Measurements from ENCODE around the gene CSF1R.
"Not testable (repeated sequence)": the region's sequence is repeated elsewhere in the genome, so short reads cannot be mapped to it uniquely, and the experiment has no call there.

Gene CSF1R

DNA sequence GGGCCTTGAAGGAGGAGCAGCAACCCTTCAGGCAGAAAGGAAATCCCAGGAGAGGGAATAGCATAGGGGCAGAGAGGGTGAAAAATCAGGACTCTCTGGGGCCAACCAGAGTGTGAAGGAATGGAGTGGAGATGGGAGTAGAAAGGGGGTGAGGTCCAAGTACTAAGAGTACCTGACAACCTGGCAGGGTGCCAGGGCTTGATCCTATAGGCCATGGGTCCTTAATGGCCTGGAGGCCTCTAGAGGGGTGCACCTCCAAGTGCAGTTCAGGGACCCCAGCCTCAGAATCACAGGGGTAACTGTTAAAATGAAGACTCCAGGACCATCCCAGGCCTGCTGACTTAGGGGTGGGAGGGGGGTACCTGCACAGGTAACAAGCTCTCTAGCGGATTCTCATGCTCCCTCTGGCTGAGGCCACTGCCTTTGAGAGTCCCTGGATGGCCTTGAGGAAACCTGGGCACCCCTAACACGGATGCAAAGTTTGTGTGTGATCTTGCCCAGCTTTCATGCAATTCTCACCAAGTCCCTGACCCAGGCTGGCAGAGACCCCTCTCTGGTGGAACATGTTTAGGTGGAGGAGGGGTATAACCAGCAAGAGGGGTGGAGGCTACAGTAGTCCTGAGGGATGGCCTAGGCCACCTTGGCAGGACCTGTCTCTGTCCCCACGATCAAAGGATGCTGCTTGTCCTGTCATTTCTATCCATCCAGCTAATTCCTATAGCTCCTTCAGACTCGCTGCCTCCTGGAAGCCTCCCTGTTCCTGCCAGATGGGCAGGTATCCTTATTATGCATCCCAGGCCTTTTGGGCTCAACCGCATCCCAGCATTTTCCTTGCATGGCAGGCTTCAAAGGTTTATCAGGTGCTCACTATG, 17.6 kb upstream of the CSF1R start:
- no peak for DNase-seq

DNA sequence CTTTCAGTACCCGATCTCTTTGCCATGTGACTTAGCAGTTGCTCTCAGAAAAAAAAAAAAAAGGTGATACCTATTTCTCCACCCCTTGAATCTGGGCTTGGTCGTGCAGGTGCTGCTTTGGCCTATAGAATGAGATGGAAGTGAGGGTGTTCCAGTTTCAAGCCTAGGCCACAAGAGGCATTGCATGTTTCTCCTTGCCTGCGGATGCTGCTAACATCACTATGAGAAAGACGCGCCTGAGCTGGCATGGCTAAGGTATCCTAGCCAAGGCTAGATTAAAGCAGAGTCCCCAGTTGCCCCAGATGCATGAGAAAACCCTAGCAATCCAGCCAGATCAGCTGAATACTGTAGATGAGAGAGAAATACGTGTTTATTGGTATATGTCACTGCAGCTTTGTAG, 14.7 kb upstream of the CSF1R start:
- no peak for DNase-seq

DNA sequence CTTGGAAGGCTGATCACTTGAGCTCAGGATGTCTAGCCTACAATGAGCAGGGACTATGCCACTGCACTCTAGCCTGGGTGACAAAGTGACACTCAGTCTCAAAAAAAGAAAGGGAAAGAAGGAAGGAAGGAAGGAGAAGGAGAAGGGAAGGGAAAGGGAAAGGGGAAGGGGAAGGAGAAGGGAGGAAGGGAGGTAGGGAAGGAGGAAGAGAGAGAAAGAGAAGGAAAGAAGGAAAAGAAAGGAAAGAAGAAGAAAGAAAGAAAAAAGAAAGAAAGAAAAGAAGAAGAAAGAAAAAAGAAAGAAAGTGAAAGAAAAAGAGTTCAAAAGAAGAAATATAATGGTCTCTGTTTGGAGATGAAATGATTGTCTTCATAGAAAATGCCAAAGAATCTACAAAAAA, 10.8 kb upstream of the CSF1R start:
- DNase-seq = no peak

DNA sequence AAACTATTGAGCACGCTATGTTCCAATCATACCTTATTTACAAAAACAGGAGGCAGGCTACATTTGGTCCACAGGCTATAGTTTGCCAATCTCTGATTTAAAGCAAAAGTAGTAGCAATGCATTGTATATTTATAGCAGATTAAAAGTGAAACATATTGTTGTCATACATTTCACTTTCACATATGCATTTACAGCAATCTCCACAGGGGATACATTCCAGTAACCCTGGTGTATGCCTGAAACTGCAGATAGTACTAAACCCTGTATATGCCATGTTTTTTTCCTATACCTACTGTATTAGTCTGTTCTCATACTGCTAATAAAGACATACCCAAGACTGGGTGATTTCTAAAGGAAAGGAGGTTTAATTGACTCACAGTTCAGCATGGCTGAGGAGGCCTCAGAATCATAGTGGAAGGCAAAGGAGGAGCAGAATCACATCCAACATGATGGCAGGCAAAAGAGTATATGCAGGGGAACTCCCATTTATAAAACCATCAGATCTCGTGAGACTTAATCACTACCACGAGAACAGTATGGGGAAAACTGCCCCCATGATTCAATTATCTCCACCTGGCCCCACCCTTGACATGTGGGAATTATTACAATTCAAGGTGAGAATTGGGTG, 5.9 kb upstream of the CSF1R start:
- no peak for DNase-seq

DNA sequence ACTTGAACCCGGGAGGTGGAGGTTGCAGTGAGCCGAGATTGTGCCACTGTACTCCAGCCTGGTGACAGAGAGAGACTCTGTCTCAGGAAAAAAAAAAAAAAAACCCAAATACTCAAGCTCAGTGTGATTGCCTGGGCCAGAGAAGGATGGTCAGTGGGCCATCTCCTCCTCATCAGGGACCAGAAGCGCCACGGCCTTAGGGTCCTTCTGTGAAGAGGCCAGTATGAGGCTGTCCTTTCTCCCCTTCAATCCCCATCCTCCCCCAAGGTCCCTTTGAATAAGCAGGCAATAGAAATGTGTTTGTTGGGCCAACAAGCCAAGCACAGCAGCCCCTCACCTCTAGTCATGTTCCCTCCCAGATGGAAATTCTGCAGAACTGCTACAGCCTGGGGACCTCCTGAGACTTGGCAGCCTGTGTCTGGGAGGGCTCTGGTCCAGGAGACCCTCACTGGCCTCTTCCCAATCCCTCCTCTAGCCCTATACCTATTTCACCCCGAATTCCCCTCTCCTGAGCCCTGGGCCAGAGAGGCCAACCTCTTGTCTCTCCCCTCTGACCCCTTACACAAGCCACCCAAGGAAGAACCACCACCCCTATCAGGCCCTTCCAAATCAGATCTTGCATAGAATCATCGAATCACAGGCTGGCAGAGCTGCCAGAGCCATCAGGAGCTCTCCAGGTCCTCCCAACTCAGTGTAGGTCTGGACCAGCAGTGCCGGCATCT, 1.0 kb downstream of the CSF1R start:
- DNase-seq = no peak

DNA sequence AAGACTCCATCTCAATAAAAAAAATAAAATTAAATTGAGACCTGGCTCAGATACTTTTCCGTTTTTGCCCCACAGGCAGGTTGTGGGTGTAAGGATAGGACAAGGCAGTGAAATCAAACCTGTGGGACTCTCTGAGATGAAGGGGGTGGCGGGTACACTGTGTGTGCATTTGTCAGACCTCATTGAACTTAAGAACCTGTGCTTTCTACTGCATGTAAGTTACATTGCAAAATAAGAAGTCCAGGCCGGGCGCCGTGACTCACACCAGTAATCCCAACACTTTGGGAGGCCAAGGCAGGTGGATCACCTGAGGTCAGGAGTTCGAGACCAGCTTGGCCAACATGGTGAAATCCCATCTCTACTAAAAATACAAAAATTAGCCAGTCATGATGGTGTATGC, 1.6 kb downstream of the CSF1R start:
- DNase-seq = not testable (repeated sequence)

DNA sequence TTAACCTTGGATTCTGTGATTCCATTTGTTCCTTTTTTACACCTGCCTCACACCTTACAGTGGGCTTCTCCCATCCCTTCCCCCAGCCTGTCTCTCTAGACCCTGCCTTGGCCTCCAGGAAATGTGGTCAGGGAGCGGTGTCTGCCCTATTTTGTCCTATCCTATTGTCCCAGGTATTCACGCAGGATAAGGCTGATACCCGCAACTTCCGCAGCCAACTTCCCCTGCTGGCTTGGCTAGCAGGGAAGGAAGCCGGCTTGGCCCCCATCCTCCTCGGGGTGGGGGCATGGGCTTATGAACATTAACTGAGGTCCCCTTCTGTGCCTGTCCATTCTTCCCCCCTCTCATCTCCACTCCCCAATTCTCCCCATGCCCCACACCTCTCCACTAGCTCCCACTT, 3.5 kb downstream of the CSF1R start:
- DNase-seq = no peak

DNA sequence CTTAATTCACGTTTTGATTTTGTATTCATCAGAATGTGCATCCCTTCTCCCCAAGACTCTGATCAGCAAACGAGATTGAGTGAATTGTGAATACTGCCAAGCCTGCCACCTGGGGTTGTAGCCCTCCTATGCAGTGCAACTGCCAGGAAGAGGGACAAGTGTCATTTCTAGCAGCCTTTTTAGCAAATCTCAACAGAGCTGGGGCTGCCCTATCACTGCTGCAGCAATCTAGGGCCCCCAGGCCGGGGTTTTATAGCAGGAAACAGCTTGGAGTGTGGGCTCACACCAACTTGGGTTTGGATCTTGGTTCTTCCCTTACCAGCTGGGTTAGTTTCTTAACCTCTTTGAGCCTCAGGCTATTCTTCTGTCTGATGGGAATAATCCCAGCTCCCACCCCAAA, 4.0 kb downstream of the CSF1R start:
- DNase-seq = no peak

DNA sequence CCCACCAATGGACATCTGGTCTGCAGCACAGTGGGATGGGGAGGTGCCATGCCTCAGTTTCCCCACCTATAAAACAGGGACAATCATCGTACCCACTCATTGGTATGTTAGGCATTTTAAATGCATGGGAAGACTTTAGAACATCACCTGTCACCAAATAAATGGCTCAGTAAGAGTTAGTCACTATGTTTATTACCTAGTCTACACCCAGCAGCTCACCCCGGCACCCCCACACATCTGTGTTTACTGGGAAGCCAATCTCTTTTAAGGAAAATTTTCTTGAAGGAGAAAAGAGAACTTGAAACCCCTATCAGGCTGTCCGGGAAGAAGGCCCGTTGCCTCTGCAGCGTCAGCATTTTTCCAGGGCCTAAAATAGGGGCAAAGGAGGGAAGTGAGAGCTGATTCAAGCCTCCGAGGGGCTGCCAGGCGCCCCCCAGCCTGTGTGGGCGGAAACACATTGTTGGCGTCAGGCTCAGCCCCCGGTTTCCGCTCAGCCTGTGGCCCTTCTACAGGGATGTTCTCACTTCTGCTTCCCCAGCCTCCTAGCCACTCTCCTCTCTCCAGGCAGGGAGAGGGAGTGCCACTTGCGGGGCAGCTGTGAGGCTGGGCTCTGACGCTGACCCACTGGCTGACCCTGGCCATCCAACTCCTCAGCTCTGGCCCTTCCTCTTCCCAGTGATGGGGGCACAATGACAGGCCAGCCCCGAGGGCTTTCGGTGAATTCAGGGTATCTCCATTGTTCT, 4.6 kb downstream of the CSF1R start:
- DNase-seq = no peak

DNA sequence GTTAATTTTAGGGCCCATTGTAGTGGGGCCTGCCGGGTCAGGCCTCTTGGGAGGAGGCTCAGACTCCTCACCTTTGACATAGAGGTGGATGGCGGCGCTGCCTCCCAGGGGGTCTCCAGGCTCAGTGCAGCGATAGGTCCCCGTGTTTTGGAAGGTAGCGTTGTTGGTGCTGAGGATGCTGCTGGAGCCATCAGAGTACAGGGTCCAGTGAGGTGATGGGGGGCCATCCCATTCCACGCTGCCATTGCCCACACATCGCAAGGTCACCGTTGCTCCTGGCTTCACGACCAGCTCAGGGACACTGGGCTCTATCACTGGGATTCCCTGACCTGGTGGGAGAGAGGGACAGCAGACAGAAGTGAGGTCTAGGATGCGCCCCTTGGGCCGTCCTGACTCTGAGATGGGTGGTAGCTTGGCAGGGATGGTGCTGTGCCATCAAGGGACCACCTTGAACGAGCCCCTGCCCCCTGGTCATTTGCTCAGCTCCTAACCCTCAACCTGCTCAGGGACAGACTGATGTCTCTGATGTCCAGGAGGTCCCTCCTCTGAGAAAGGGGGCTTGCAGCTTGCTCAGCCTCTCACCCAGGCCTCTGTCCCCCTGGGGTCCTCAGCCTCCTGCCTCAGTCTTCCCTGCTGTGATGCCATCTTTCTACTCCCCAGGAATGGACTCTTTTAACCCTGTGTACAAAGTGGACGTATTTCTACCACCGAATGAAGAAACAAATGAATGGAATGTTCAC, 5.5 kb downstream of the CSF1R start:
- no peak for DNase-seq

DNA sequence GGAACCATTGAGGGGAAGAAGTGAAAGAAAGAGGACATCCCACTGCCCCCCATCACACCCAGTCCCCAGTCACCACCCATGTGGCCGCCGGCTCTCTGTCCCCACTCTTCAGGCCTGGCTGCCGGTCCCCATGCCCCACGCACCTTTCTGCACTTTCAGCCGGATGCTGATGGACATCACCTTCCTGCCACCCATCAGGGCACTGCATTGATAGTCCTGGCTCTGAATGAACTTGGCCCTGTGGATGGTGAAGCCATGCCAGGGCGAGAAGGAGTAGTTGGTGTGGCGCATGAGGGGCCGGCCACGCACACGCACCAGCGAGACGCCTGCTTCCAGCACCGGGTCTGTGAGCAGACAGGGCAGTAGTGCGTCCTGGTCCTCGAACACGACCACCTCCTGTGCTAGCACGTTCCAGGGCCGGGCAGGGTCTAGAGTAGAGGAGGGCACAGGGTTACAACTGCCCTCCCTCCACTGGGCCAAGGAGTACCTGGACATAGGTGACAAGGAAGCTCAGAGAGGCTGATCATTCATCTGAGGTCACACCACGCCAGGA, 6.4 kb downstream of the CSF1R start:
- no peak for DNase-seq

DNA sequence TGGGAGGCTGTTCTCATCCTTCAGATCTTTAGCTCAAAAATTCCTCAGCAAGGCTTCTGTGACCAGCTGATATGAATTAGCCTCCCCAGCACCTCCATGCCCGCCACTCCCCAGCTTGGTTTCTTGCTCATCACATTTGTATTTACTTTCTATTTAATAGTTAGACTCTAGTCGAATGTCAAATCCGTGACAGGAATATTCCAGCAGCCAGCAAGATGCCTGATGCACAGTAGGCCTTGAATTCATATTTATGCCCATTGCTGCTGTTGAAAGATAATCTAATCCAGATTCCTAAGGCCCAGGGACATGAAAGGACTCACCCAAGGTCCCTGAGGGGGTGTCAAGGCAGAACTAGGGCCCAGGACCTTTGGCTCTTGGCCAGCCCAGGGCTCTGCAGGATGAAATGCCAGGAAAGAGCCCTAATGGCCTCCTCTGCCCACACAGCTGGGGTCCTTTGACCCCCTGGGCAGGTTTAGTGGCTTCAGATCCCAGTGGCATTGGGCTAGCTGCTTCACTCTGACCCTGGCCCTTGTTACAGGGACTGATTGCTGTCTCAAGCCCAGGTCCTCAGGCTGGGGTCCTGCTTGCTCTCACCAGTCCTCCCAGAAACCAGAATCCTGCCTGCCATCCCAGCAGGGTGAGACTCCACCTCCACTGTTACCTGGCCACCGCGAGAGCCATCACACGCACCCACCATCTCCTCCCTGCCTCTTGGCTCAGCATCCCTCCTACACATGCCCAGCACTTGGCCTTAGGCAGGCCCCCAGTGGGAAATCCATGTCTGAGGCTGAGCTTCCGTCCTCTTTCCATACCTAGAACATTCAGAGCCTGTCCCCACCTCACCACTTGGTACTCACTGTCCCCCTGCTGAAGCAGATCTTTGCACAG, 7.3 kb downstream of the CSF1R start:
- no peak for DNase-seq

DNA sequence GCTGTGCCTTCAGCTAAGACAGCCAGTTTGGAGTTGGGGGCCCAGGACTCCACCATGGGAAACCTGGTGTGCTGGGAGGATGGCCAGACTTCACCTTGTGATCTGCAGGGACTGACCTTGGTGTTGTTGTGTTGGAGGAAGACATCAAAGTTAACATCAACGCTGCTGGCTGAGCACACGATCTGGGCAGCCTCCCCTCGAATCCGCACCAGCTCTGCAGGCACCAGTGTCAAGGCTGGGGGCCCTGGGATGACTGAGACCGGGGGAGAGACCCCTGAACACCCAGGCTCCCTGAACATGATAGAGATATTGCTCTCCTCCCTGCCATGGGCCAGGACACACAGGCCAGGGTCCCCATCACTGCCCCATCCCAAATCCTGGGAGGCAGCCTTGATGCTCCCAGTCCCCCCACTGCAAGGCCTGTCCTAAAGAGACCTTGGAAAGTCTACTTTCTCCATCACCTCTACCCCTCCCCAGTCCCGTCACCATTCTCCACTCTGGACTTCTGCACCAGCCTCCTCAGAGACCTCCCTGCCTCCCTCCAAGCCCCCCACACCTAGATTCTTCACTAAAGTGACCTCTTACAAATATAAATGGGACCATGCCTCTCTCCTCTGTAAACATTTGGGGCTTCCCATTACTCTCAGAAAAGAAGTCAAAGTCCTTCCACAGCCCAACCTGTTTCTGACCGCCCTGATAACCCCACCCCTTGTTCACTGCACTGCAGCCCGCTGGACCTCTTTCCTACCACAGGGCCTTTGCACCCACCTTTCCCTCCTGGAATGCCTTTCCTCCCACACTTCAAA, 8.2 kb downstream of the CSF1R start:
- DNase-seq = no peak

DNA sequence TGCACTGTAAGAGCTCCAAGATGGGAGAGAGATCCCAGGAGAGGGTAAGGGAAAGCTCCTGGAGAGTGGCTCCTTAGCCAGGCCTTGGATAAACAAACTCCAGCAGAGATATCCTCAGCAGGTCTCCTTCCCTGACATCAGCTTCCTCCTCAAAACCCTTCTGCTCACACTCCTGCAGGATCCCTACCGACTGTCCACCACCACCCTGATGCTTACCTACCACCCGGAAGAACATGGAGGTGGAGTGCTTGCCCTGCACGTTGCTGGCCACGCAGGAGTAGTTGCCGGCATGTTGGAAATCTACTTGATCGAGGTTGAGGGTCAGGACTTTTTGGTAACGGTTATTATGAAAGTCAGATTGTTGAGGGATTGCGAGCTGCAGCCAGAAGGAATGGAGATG, 9.3 kb downstream of the CSF1R start:
- no peak for DNase-seq

DNA sequence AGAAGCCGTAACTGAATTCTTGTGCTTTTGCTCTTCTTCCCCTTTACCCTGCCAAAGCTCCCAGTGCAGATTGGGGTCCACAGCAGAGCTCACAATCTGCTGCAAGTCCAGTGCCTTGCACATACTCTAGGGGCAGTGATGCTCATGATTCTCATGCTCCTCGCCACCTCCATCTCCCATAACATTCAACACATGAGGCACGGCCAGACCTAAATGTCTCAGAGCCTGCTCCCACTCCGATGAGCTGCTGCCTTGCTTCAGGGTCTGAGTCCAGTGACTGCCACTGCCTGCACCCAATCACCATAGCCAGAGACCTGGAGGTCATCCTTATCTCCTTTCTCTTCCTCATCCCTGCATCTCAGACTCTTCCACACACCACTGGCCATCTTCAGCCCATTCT, 10.5 kb downstream of the CSF1R start:
- DNase-seq = no peak

DNA sequence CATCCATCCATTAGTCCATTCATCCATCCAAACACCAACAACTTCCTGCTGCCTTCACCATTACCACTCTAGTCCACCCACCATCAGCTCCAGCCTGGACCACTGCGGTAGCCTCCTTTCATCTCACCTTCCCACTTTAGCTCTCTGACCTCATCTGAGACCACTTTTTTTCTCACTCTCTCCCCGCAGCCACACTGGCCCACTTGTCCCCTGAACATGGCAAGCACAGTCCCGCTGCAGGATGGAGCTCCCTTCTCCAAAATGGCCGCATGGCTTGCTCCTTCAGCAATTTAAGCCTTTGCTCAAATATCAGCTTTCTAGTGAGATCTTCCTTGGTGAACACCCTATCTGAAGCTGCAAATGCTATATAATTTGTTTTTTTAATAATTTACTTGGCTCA, 11.1 kb downstream of the CSF1R start:
- DNase-seq = no peak

DNA sequence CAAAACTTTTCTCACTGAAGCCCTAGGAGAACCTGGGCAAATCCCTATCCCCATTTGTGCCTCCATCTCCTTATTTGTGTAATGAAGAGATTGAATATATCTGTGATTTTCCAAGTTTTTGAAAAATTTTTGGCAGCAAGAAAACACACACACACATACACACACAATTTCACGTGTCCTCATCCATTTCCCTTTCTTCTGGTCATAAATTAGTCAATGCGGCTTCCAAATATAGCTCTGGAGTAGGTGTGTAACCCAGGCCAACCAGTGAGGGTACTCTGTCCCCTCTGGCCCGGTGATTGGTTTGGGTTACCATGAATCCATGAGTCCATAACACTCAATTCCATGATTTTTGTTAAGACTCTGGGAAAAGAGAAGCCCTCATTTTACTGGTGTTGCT, 12.7 kb downstream of the CSF1R start:
- no peak for DNase-seq

DNA sequence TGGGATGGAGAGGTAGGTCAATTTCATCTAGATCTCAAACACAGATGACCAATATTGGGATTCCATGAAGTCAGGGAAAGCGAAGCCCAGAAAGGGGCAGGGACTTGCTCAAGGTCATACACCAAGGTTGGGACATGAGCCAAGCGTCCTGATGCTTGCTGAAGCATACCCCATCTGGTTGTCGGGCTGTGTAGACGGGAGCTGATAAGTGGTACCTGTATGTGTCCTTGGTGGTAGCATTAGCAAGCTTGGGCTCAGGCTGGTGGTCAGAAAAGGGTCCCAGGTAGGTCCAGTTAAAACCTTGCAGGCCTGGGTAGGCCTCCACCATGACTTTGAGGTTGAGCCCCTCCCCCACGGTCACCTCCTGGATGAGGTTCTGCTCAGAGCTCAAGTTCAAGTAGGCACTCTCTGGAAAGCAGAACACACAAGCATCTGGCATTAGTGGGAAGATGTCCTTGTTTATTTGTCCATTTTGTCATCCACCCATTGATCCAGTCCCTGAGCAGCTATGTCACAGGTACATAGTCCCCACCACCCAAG, 13.2 kb downstream of the CSF1R start:
- DNase-seq = no peak

DNA sequence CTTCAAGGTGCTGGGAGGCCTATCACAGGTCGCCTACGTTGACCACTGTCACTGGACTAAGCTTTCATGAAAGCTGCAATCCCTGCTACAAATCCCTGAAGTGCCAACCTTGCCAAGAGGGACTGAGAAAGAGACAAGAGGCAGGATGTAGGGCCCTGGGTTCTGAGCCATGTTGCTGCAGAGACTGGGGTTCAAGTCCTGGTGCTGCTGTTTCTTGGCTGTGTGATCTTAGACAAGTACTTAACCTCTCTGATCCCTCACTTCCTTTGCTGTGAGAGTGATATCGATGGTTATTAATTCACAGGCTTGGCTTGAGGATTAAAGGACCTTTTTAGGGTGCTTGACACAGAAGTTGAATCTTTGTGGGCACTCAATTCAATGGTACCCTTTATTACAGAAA, 15.5 kb downstream of the CSF1R start:
- no peak for DNase-seq
